Measurements from ENCODE around the gene INPP5D. TPM values are rescaled to one million over a fixed set of nuclear protein-coding genes. Genes with fewer than 3 reads are reported as not detected.

INPP5D gene
- total and polyA plus RNA-seq, 2 of the 13 experiments (the other 11 are each of a cell fraction or from before 2014, with no cell fraction given): 16.7 to 18.0 TPM

DNA sequence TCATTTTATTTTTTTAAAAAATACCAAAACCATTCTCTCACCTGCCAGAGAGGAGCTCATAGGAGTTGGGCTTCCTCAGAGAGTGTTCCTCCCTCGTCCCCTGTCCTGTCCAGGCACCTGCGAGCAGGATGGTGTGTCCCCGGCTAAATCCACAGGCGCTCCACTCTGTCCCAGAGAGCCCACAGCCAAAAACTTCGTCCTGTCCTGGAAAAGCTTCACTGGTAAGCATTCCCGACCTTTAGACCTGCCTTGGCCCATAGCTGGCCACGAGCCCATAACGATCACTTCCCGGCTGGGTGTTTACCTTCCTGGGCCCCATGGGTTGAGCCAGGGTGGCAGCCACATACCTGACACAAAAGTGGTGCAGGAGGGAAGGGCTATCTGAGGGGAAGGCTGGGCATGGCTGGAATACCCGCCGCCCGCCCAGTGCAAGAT lies 47.1 kb upstream of the INPP5D start, which contains the start of gene NGEF (continued):
- TF ChIP-seq, protein P1, sequence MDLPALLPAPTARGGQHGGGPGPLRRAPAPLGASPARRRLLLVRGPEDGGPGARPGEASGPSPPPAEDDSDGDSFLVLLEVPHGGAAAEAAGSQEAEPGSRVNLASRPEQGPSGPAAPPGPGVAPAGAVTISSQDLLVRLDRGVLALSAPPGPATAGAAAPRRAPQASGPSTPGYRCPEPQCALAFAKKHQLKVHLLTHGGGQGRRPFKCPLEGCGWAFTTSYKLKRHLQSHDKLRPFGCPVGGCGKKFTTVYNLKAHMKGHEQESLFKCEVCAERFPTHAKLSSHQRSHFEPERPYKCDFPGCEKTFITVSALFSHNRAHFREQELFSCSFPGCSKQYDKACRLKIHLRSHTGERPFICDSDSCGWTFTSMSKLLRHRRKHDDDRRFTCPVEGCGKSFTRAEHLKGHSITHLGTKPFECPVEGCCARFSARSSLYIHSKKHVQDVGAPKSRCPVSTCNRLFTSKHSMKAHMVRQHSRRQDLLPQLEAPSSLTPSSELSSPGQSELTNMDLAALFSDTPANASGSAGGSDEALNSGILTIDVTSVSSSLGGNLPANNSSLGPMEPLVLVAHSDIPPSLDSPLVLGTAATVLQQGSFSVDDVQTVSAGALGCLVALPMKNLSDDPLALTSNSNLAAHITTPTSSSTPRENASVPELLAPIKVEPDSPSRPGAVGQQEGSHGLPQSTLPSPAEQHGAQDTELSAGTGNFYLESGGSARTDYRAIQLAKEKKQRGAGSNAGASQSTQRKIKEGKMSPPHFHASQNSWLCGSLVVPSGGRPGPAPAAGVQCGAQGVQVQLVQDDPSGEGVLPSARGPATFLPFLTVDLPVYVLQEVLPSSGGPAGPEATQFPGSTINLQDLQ (CRISPR knock-in tag; IDR thresholded peaks at IDR 0.05): no peak; the same call in 1 of the 2 replicates
- peak; percentile 74 for TF ChIP-seq PHF5A (CRISPR knock-in tag; IDR thresholded peaks at IDR 0.05; ENCODE audit: low read depth, unreplicated experiment)
- TF ChIP-seq TBX2 (CRISPR knock-in tag; IDR thresholded peaks at IDR 0.05; ENCODE audit: borderline replicate concordance): peak; percentile 90
- peak; percentile 64; the same call in 1 of the 2 replicates for TF ChIP-seq MXD4 (CRISPR knock-in tag; IDR thresholded peaks at IDR 0.05)
- TF ChIP-seq ZNF350 (CRISPR knock-in tag; IDR thresholded peaks at IDR 0.05; ENCODE audit: borderline replicate concordance, low read depth): peak; percentile 84
- TF ChIP-seq SIX1 (CRISPR knock-in tag; IDR thresholded peaks at IDR 0.05; ENCODE audit: borderline replicate concordance): peak; percentile 57; the same call in 1 of the 2 replicates
- peak; percentile 77; the same call in 2 of the 3 replicates for TF ChIP-seq MXI1 (IDR thresholded peaks at IDR 0.05; ENCODE audit: borderline replicate concordance, low read depth, low read length)
- TF ChIP-seq SNAPC2 (CRISPR knock-in tag; IDR thresholded peaks at IDR 0.05): peak; percentile 81
- TF ChIP-seq ZNF20 (CRISPR knock-in tag; IDR thresholded peaks at IDR 0.05): no peak
- TF ChIP-seq MBD4 (IDR thresholded peaks at IDR 0.05; ENCODE audit: borderline replicate concordance, low read length): no peak
- TF ChIP-seq, protein P2, sequence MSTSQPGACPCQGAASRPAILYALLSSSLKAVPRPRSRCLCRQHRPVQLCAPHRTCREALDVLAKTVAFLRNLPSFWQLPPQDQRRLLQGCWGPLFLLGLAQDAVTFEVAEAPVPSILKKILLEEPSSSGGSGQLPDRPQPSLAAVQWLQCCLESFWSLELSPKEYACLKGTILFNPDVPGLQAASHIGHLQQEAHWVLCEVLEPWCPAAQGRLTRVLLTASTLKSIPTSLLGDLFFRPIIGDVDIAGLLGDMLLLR (CRISPR knock-in tag; IDR thresholded peaks at IDR 0.05): peak; percentile 72
- peak; percentile 82 for TF ChIP-seq ZMYM3 (CRISPR knock-in tag; IDR thresholded peaks at IDR 0.05)
- TF ChIP-seq, protein P3, sequence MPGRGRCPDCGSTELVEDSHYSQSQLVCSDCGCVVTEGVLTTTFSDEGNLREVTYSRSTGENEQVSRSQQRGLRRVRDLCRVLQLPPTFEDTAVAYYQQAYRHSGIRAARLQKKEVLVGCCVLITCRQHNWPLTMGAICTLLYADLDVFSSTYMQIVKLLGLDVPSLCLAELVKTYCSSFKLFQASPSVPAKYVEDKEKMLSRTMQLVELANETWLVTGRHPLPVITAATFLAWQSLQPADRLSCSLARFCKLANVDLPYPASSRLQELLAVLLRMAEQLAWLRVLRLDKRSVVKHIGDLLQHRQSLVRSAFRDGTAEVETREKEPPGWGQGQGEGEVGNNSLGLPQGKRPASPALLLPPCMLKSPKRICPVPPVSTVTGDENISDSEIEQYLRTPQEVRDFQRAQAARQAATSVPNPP (CRISPR knock-in tag; IDR thresholded peaks at IDR 0.05): peak; percentile 80
- TF ChIP-seq ZNF143 (CRISPR knock-in tag; IDR thresholded peaks at IDR 0.05): peak; percentile 55; the same call in 1 of the 2 replicates
- no peak for TF ChIP-seq STAT5B (CRISPR knock-in tag; IDR thresholded peaks at IDR 0.05)
- TF ChIP-seq, protein P4, sequence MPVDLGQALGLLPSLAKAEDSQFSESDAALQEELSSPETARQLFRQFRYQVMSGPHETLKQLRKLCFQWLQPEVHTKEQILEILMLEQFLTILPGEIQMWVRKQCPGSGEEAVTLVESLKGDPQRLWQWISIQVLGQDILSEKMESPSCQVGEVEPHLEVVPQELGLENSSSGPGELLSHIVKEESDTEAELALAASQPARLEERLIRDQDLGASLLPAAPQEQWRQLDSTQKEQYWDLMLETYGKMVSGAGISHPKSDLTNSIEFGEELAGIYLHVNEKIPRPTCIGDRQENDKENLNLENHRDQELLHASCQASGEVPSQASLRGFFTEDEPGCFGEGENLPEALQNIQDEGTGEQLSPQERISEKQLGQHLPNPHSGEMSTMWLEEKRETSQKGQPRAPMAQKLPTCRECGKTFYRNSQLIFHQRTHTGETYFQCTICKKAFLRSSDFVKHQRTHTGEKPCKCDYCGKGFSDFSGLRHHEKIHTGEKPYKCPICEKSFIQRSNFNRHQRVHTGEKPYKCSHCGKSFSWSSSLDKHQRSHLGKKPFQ (CRISPR knock-in tag; IDR thresholded peaks at IDR 0.05; ENCODE audit: insufficient replicate concordance): peak; percentile 40
- TF ChIP-seq CREB1 (IDR thresholded peaks at IDR 0.05): no peak
- TF ChIP-seq CREB1 (CRISPR knock-in tag; IDR thresholded peaks at IDR 0.05): peak; percentile 36
- peak; percentile 55; the same call in 1 of the 2 replicates for TF ChIP-seq BRD4 (CRISPR knock-in tag; IDR thresholded peaks at IDR 0.05)
- no peak for TF ChIP-seq HOXA9 (CRISPR knock-in tag; IDR thresholded peaks at IDR 0.05; ENCODE audit: borderline replicate concordance)
- peak; percentile 60 for TF ChIP-seq MIER2 (CRISPR knock-in tag; IDR thresholded peaks at IDR 0.05)
- TF ChIP-seq ZNF225 (CRISPR knock-in tag; IDR thresholded peaks at IDR 0.05): peak; percentile 38; the same call in 1 of the 2 replicates
- peak; percentile 90 for TF ChIP-seq PHF21A (CRISPR knock-in tag; IDR thresholded peaks at IDR 0.05)
- TF ChIP-seq RXRA (CRISPR knock-in tag; IDR thresholded peaks at IDR 0.05): peak; percentile 97
- no peak for TF ChIP-seq ZNF570 (CRISPR knock-in tag; IDR thresholded peaks at IDR 0.05; ENCODE audit: borderline replicate concordance)
- peak; percentile 67 for TF ChIP-seq TAF1 (CRISPR knock-in tag; IDR thresholded peaks at IDR 0.05)
